ENCODE data around the gene PTCSC3. TPM values are rescaled to one million over a fixed set of nuclear protein-coding genes. Genes with fewer than 3 reads are reported as not detected.

The PTCSC3 gene
- total and polyA plus RNA-seq, 2 of the 13 experiments (the other 11 are each of a cell fraction or from before 2014, with no cell fraction given): not detected

- TF ChIP-seq CCDC6 (CRISPR knock-in tag; IDR thresholded peaks at IDR 0.05) (no peak; the same call in 1 of the 2 replicates), NCOA1 (CRISPR knock-in tag; IDR thresholded peaks at IDR 0.05) (no peak), MAZ (IDR thresholded peaks at IDR 0.05; ENCODE audit: borderline replicate concordance, low read depth, low read length) (no peak), MAZ (CRISPR knock-in tag; IDR thresholded peaks at IDR 0.05; ENCODE audit: low read depth) (no peak), ZNF24 (IDR thresholded peaks at IDR 0.05) (no peak), CHD4 (IDR thresholded peaks at IDR 0.05; ENCODE audit: borderline replicate concordance, low read length) (no peak), CTCF (CRISPR knock-in tag; IDR thresholded peaks at IDR 0.05) (no peak), ZNF253 (CRISPR knock-in tag; IDR thresholded peaks at IDR 0.05; ENCODE audit: borderline replicate concordance) (no peak), ATF7-NPFF (CRISPR knock-in tag; IDR thresholded peaks at IDR 0.05; ENCODE audit: low read depth) (peak; percentile 50; the same call in 1 of the 2 replicates), ZNF672 (CRISPR knock-in tag; IDR thresholded peaks at IDR 0.05) (no peak), YY1 (IDR thresholded peaks at IDR 0.05; ENCODE audit: insufficient read depth, insufficient replicate concordance, low read depth, low read length) (no peak), ZNF382 (CRISPR knock-in tag; IDR thresholded peaks at IDR 0.05; ENCODE audit: borderline replicate concordance) (no peak), ZNF713 (CRISPR knock-in tag; IDR thresholded peaks at IDR 0.05) (no peak), ZNF235 (CRISPR knock-in tag; IDR thresholded peaks at IDR 0.05; ENCODE audit: borderline replicate concordance) (no peak), CCAR2 (optimal IDR thresholded peaks at IDR 0.05; ENCODE audit: low read depth, low read length) (no peak), ZNF724P (CRISPR knock-in tag; IDR thresholded peaks at IDR 0.05; ENCODE audit: borderline replicate concordance) (no peak), SCMH1 (CRISPR knock-in tag; IDR thresholded peaks at IDR 0.05; ENCODE audit: borderline replicate concordance) (no peak), CHD2 (IDR thresholded peaks at IDR 0.05; ENCODE audit: low read depth, low read length) (no peak), AFF4 (CRISPR knock-in tag; IDR thresholded peaks at IDR 0.05) (no peak), PRMT3 (CRISPR knock-in tag; IDR thresholded peaks at IDR 0.05; ENCODE audit: borderline replicate concordance, low read depth) (no peak)
Observed at GRCh38 chr14:36208690-36209278, 32.3 kb upstream of the PTCSC3 start (continued).

All from HepG2 (cell line).